ENCODE measurements around the gene MINDY4.

Gene MINDY4

DNA sequence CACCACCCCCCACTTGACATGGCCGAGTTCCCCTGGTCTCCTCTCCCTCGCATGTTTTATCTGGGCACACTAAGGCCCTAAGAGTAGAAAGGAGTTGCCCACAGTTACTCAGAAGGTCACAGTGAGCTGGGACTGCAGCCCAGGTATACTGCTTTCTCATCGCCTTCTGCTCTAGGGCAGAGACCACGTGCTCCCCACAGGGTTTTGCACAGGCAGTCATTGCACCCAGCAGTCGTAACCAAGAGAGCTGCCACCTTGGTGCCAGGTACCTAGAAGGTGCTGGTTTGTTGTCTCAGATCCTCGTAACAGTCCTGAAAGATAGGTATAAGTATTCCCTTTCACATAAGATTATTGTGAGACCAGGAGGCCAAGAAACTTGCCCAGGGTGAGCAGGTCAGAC, 1.8 kb downstream of the MINDY4 start:
- DNase-seq (ENCODE audit: low read depth, low spot score) = no peak

DNA sequence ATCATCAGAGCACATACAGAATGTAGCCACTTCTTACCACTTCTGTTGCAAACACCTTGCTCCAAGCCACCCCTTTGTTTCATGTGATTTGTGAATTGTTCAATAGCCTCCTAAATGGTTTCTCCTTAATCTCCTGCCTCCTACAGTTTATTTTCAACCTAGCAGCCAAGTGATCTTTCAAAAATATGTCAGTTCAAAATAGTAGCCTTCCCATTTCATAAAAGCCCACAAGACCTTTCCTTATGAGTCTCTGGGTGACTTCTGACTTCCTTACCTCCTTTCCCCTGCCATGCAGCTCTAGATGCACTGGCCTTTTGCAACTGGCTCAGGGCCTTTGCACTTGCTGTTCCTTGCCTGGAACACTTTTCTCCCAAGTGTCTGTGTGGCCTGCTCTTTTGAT, 4.8 kb downstream of the MINDY4 start:
- no peak for DNase-seq (ENCODE audit: low read depth, low spot score)

DNA sequence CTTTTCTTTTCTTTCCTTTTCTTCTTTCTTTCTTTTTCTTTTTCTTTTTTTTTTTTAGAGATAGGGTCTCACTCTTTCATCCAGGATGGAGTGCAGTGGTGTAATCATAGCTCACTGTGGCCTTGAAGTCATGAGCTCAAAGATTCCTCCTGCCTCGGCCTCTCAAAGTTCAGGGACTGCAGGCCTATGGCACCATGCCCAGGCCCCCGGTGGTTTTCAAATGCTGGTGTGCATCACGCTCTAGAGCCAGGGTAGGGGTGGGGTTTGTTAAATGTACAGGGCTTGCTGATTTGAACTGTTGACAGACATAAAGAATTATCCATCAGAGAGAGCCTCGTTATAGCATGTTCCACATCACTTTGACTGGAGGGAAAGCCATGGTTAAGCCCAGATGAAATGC, 5.8 kb downstream of the MINDY4 start:
- no peak for DNase-seq (ENCODE audit: low read depth, low spot score)

DNA sequence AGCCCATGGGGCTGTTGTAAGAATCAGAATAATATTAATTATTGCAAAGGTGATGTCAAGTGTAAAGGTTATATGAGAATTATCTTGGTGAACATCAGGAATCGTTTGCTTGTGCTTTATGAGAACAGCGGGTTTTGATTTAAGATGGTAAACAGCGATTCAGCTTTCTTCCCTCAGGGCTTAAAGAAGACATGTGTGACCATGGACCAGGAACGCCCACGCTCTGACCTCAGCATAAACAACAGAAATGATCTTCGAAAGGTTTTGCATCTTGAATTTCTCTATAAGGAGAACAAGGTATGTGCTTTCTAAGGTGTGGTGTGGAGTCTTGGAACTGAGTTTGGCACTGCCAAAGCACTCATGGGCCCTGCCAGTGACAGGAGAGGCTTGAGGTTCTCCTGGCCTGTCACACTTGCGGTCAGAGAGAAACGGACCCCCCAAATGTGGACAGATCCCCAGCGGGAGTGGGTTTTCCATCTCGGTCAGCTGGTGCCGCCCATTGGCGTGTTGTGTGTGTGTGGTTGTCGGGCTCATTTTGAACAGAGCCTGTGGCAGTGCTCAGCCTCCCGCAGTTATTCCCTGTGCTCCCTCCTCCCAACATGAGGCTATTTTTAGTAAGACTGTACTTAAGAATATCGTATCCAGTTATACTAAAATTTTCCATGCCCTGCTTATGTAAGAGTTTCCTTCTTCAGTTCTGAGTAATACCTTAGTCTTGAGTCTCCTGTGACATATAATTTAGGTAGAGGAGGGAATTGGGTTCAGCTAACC, 7.2 kb downstream of the MINDY4 start:
- DNase-seq (ENCODE audit: low read depth, low spot score) = no peak

DNA sequence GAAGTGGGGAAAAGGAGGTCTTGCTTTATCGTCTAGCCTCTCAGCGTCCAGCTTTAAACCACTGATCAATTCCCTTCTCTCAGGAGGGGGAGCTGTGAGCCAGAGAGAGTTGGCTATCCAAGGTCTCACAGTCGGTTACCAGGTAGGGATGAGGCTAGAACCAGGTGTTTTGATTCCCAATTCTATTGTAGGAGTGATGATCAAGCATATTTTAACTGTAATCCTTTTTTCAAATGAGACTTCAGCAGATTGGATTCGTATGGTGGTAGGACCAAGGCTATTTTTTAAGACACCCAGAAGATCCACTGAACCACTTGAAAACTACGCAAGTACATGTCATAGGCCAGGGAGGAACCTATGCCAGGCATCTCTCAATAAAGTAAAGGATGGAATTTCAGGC, 8.4 kb downstream of the MINDY4 start:
- no peak for DNase-seq (ENCODE audit: low read depth, low spot score)

DNA sequence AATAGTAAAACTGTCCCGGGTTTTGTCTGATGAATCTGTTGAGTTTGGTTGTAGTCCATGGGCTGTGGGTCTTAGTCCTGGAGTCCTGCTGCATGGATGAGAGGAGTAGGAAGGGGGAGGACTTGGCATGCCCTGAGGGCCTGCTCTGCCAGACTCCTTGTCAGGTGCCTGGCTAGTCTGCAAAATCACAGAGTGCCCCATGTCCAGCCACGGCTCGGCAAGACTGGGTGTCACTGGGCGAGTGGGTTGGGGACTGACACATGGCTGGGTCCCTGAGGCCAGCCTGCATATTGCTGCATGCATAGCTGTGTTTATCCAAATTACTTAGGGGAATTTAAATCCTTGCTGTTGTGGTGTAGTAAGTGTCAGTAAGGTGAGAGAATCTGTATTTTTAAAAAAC, 9.7 kb downstream of the MINDY4 start:
- no peak for DNase-seq (ENCODE audit: low read depth, low spot score)

DNA sequence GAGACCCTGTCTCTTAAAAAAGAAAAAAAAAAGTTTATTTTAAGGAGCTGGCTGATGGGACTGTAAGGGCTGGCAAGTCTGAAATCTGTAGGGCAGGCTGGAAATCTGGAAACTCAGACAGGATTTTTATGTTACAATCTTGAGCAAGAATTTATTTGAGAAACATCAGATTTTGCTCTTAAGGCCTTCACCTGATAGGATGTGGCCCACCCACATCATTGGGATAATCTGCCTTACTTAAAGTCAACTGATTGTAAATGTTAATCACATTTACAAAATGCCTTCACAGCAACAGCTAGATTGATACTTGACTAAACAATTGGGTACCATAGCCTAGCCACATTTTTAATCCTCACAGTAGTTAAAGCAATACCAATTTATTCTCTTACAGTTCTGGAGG, 11.5 kb downstream of the MINDY4 start:
- DNase-seq (ENCODE audit: low read depth, low spot score) = no peak

DNA sequence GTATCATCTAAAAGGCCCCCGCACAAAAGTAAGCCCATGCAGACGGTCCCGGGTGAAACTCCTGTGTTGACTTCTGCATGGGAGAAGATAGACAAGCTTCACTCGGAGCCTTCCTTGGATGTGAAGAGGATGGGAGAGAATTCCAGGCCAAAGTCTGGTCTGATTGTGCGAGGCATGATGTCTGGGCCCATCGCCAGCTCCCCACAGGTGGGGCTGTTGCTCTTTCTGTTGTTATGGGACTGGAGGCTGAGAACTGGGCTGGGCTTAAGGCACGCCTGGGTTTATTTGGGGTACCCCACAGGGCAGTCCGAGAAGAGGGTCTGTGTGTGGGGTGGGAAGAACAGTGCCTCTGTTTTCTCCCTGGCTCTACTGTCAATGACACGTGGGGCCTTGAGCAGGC, 14.6 kb downstream of the MINDY4 start:
- DNase-seq (ENCODE audit: low read depth, low spot score) = no peak

DNA sequence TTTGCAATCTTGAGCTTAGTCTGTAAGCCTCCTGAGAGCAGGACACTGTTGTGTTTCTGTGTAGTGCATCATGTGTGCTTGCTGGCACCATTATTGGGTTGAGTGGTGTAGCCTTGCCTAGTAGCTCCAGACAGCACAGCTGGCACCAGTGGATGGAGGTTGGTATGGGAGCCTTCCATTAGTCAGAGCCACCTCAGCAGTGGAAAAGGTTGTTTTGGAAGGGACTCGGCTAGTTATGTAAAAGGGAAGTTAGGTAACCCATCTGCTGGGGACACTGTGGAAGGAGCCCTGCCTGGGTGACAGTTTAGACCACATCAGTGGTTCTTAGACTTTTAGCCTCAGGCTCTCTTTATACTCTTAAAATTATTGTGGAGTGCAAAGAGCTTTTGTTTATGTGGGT, 16.3 kb downstream of the MINDY4 start:
- no peak for DNase-seq (ENCODE audit: low read depth, low spot score)

DNA sequence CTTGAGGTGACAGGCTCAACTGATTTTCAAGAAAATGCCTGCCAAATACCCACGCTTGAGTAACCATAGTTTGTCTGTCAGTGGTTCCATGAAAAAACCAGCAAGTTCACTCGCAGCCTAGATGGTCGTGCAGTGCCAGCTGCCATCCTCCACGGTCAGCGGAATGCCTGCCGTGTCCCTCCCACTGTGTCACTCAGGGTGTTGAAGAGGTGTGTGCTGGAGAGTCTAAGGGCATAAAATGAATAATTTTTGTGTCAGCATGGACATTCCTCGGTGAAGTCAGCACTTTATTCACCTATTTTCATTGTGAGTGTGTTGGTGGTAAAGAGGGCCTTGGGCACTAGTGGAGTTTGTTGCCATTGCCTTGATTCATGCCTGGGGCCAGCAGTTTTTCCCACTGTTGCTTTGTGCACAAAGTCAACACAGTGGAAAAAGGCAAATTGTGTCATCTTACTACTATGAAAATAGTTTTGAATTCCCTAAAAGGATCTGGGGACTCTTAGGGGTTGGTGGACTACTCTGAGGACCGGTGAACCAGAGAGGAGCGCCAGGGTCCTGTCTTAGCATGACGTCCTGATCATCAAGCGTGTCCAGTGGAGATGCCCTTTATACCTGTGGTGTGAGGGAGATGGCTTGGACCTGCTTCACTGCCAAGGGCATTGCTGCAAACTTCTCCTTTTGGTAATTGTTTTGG, 17.6 kb downstream of the MINDY4 start:
- DNase-seq (ENCODE audit: low read depth, low spot score) = no peak

DNA sequence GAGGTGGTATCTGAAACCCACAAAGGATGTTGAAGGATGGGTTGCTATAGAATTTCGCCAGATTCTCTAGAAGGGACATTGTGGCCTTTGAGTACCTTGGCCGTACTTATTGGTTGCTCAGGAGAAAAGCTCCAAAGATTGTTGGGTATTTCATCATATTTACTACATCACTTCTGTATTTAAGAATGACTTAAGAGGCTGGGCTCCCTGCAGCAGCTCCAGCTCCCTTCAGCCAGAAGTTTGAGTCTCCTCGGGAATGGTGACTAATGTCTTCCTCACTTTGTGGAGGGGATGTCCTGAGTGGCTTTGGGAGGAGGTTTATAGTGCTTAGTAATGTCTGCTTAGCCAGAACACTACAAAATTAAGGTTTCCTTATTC, 18.1 kb downstream of the MINDY4 start:
- DNase-seq (ENCODE audit: low read depth, low spot score) = no peak

DNA sequence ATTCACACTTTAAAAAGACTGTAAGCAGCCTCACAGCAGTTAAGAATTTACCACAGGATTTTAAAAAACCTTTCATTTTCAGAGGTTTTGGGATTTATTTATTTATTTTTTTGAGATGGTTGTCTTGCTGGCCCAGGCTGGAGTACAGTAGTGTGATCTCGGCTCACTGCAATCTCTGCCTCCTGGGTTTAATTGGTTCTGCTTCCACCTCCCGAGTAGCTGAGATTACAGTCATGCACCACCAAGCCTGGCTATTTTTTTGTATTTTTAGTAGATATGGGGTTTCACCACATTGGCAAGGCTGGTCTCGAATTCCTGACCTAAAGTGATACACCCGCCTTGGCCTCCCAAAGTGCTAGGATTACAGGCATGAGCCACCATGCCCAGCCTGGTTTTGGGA, 19.1 kb downstream of the MINDY4 start:
- no peak for DNase-seq (ENCODE audit: low read depth, low spot score)

DNA sequence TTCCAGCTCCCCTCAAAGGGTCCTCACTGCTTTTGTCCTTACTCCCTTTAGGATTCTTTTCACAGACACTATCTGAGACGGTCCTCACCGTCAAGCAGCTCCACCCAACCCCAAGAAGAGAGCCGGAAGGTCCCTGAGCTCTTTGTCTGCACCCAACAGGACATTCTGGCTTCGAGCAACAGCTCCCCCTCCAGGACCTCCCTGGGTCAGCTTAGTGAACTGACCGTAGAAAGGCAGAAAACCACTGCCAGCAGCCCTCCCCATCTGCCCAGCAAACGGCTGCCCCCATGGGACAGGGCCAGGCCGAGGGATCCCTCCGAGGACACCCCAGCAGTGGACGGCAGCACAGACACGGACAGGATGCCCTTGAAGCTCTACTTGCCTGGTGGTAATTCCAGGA, 19.9 kb downstream of the MINDY4 start:
- DNase-seq (ENCODE audit: low read depth, low spot score) = no peak

DNA sequence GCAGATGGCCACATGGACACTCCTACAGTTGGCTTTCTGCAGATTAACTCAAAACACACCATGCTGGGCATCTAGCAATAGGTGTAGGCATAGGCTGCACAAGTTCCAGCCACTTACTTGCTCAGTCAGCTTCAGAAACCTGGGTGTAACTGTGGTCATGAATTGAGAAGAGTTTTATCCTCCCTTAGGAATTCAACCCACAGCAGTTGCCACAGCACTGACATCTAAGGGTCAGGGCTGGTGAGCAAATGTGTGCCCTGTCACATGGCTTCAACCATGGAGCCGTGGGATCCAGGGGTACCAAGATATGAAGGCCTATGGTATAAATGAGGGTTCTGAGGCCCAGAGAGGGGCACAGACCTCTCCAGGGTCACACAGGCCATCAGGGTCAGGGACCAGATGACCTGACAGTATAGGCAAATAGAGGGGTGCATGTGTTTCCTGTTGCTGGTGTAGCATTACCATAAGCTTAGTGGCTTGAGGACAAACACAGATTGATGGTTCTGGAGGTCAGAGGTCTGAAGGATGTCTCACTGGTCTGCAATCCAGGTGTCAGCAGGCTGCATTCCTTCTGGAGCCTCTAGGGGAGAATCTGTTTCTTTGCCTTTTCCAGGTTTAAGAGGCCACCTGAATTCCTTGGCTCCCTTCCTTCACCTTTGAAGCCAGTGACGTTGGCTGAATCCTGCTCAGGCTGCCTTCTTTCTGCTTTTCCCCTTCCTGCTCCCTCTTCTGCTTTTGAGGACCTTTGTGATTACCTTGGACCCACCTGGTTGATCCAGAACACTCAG, 24.1 kb downstream of the MINDY4 start:
- no peak for DNase-seq (ENCODE audit: low read depth, low spot score)

DNA sequence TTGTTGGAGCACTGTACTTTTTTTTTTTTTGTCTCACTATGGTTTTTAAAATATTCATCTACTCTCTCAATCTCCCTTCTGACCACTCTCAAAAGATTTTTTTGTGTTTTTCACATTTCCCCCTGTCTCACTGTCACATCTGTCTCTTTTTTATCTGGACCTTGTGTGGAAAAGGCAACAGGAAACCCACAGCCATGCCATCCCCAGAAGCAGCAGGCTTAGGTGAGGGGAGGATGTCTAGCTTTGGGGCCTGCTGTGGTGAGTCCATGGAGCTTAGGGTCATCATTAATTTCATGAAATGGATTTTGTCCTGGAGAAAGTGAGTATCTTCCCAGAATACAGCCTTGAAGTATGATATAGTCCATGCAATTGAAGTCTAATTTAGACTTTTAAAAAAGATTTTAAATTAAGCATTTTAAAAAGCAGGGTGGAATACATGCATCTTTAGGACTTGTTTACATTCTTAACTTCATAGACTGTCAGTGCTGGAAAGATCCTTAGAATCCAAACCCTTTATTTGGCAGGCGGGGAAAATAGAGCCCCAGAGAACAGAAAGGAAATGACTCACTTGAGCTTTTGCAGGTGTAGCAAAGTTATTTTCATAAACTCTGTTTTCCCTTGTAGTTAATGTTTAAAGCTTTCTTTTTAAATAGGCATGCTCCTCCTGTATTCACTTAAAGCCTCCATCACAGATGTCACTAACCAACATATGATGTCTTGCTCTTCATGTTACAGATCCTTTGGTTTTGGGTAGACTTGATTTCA, 25.1 kb downstream of the MINDY4 start:
- DNase-seq (ENCODE audit: low read depth, low spot score) = no peak

DNA sequence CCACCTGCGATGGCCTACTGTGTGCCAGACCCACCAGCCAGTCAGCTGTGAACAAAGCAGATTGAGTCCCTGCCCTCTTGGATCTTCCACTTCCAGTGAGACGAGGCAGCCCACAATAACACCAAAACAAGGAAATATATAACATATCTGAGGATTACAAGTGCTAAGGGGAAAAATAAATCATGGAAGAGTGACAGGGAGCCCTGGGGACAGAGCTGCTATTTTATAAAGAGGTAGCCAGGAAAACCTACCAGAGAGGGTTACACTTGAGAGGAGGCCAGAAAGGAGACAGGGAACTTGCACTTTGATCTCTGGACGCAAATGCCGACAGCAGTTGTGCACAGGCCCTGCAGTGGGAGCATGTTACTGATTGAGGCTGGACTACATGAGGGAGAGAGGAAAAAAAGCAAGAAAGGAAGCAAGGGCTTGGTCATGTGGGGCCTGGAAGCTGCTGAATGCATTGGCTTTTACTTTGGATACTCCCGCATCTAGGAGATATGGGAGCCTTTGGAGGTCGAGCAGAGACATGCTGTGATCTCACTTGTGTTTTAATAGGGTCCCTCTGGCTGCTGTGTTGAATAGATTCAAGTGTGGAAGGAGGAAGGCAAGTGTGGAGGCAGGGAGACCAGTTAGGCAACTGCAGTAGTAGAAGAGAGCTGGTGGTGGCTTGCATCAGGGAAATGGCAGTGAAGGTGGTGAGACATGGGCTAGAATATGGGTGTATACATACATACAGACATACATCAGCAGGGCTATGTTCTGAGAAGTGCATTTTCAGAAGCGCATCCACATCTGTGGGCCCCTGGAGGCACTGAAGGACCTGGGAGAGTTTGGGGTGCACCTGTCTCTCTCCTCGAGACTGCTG, 26.2 kb downstream of the MINDY4 start:
- DNase-seq (ENCODE audit: low read depth, low spot score) = no peak

DNA sequence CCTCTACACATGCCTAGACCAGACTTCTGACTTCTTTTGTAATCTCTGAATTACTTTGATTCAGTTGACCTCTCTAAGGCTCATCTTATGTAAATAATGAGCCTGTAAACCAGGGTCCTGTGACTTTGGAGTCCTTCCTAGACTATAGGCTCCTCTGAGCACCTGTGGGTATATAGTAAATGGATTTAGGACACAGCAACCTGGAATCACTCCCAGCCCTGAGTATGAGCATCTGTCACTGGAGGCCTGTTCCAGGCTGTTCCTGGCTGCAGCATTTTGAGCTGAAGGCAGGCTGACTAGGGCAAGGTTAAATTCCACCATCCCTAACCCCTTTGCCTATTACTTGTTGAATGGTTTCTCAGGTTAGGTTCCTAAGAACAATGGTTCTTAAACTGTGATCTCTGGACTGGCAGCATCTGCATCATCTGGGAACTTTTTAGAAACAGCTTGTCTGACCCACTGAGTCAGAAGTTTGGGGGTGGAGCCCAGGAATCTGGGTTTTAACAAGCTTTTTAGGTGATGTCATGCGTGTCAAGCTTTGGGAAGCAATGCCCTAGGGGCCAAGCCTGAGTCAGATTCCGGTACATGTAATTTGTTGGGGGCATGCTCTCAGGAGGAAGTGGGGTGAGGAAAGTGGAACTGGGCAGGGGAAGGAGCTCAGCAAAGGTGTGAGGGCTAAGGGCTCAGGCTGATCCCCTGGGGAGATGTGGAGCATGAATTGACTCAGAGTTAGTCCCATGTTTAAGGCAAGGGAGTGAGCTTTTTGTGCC, 28.2 kb downstream of the MINDY4 start:
- no peak for DNase-seq (ENCODE audit: low read depth, low spot score)

DNA sequence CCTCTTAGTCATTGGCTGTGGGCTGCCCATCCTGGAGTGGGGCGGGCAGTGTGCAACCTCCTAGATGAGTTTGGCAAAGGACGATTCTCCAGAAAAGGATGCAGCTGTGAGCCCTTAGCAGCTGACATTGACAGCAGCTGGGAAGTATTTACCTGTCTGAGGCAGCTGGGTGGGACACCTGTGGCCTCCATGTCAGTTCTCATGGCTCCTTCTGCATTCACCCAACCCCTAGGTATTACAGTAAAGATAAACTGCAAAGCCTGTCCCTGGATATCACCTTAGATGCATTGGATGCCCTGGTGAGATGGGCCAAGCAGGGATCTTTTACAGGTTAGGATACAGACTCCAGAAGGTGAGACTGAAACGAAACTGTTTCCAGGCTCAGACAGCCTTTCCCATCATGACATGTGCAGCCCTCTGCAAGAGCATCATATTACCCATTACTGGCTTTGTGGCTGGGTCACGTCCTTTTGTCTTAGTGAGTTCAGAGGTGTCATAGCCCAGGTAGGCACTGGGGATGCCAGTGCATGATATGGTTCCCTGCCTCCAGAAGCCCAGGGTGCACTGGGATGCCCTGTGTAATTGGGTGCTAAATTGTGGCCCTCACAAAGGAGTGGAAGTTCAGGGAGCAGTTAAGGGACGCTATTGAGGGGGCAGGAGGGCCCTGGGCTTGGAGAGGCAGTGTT, 28.9 kb downstream of the MINDY4 start:
- no peak for DNase-seq (ENCODE audit: low read depth, low spot score)

DNA sequence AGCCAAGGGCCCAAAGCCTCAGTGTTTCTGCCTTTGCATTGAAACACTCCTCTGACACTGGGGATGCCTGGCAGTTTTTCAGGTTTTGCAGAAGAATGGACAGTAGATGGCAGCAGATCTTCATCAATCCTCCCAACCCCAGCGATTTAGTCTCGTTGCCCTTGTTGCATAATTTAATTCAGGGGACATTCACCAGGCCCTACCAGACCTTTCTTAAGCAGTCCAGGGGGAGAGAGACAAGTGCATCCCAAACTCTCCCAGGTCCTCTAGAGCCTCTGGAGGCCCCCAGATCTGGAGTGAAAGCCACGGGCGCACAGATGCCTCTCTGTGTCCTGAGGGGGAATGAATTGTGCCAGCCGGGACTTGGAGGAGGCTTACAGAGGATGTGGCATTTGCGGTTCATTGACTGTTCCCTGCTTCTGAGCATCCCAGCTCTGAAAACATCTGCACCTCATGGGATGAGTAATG, 29.6 kb downstream of the MINDY4 start:
- no peak for DNase-seq (ENCODE audit: low read depth, low spot score)

DNA sequence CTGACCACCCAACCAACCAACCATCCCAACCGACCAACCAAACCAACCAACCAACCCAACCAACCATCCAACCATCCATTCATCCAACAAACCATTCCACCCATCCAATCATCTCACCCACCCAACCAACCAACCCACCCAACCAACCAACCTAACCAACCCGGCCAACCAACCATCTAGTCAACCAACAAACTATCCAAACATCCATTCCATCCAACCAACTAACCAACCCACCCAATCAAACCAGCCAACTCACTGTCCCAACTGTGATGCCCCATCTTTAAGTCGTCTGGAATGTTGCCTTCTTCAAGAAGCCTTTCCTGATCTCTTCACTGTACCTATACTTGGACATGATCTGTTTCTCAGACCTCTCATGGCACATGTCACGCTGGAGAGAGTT, 31.6 kb downstream of the MINDY4 start:
- no peak for DNase-seq (ENCODE audit: low read depth, low spot score)
